ENCODE data around the gene LIMS2.

LIMS2 gene

GRCh38 chr2:127653421-127654083, 21.8 kb downstream of the LIMS2 start:
- Histone ChIP-seq H3K4me3 (ENCODE audit: low read length) (no peak overlapping the region), H3K27me3 (replicated peaks; ENCODE audit: control insufficient read depth, insufficient read depth, low read length) (no peaks in the 10 kb centered on the region), H3K36me3 (ENCODE audit: control insufficient read depth, insufficient read depth, low read length, severe bottlenecking) (peaks cover 4% of the 10 kb centered on the region), H3K4me1 (ENCODE audit: control insufficient read depth, insufficient read depth, low read length) (peaks cover 6% of the 10 kb centered on the region), H3K9me3 (ENCODE audit: control insufficient read depth, low read length) (no peaks in the 10 kb centered on the region), H3K9ac (ENCODE audit: low read length) (no peak overlapping the region)
- DNase-seq (ENCODE audit: low read depth), result no peak

GRCh38 chr2:127652786-127653357, 22.5 kb downstream of the LIMS2 start:
- Histone ChIP-seq H3K4me1 (ENCODE audit: control insufficient read depth, insufficient read depth, low read length) (peaks cover 6% of the 10 kb centered on the region), H3K36me3 (ENCODE audit: control insufficient read depth, insufficient read depth, low read length, severe bottlenecking) (peaks cover 4% of the 10 kb centered on the region), H3K27me3 (replicated peaks; ENCODE audit: control insufficient read depth, insufficient read depth, low read length) (no peaks in the 10 kb centered on the region), H3K9me3 (ENCODE audit: control insufficient read depth, low read length) (no peaks in the 10 kb centered on the region), H3K4me3 (ENCODE audit: low read length) (no peak overlapping the region), H3K9ac (ENCODE audit: low read length) (no peak overlapping the region)
- no peak for DNase-seq (ENCODE audit: low read depth)

- no peak overlapping the region for H3K4me3 ChIP-seq (ENCODE audit: low read length)
- peaks cover 9% of the 10 kb centered on the region for H3K4me1 ChIP-seq (ENCODE audit: control insufficient read depth, insufficient read depth, low read length)
- no peaks in the 10 kb centered on the region for H3K9me3 ChIP-seq (ENCODE audit: control insufficient read depth, low read length)
- H3K9ac ChIP-seq (ENCODE audit: low read length), result no peak overlapping the region
- H3K27me3 ChIP-seq (replicated peaks; ENCODE audit: control insufficient read depth, insufficient read depth, low read length), result no peaks in the 10 kb centered on the region
- peaks cover 4% of the 10 kb centered on the region for H3K36me3 ChIP-seq (ENCODE audit: control insufficient read depth, insufficient read depth, low read length, severe bottlenecking)
- DNase-seq (ENCODE audit: low read depth), result no peak
Observed at GRCh38 chr2:127651971-127652550, 23.3 kb downstream of the LIMS2 start.

- Histone ChIP-seq H3K36me3 (ENCODE audit: control insufficient read depth, insufficient read depth, low read length, severe bottlenecking) (peaks cover 4% of the 10 kb centered on the region), H3K4me3 (ENCODE audit: low read length) (no peak overlapping the region), H3K9me3 (ENCODE audit: control insufficient read depth, low read length) (no peaks in the 10 kb centered on the region), H3K27me3 (replicated peaks; ENCODE audit: control insufficient read depth, insufficient read depth, low read length) (no peaks in the 10 kb centered on the region), H3K4me1 (ENCODE audit: control insufficient read depth, insufficient read depth, low read length) (peaks cover 14% of the 10 kb centered on the region), H3K9ac (ENCODE audit: low read length) (no peak overlapping the region)
- DNase-seq (ENCODE audit: low read depth), result no peak
Observed at GRCh38 chr2:127651381-127651809, 23.9 kb downstream of the LIMS2 start.

GRCh38 chr2:127650785-127651380, 24.4 kb downstream of the LIMS2 start:
- H3K4me3 ChIP-seq (ENCODE audit: low read length), result no peak overlapping the region
- no peak for DNase-seq (ENCODE audit: low read depth)
- H3K9ac ChIP-seq (ENCODE audit: low read length), result no peak overlapping the region
- peaks cover 14% of the 10 kb centered on the region for H3K4me1 ChIP-seq (ENCODE audit: control insufficient read depth, insufficient read depth, low read length)
- H3K36me3 ChIP-seq (ENCODE audit: control insufficient read depth, insufficient read depth, low read length, severe bottlenecking), result peaks cover 4% of the 10 kb centered on the region
- H3K9me3 ChIP-seq (ENCODE audit: control insufficient read depth, low read length), result no peaks in the 10 kb centered on the region
- H3K27me3 ChIP-seq (replicated peaks; ENCODE audit: control insufficient read depth, insufficient read depth, low read length), result no peaks in the 10 kb centered on the region

- no peak for DNase-seq (ENCODE audit: low read depth)
- H3K4me3 ChIP-seq (ENCODE audit: low read length), result no peak overlapping the region
- H3K9me3 ChIP-seq (ENCODE audit: control insufficient read depth, low read length), result no peaks in the 10 kb centered on the region
- peaks cover 14% of the 10 kb centered on the region for H3K4me1 ChIP-seq (ENCODE audit: control insufficient read depth, insufficient read depth, low read length)
- no peak overlapping the region for H3K9ac ChIP-seq (ENCODE audit: low read length)
- no peaks in the 10 kb centered on the region for H3K27me3 ChIP-seq (replicated peaks; ENCODE audit: control insufficient read depth, insufficient read depth, low read length)
- peaks cover 4% of the 10 kb centered on the region for H3K36me3 ChIP-seq (ENCODE audit: control insufficient read depth, insufficient read depth, low read length, severe bottlenecking)
Observed at GRCh38 chr2:127650041-127650784, 25.1 kb downstream of the LIMS2 start.

GRCh38 chr2:127649684-127650040, 25.7 kb downstream of the LIMS2 start:
- Histone ChIP-seq H3K36me3 (ENCODE audit: control insufficient read depth, insufficient read depth, low read length, severe bottlenecking) (peaks cover 3% of the 10 kb centered on the region), H3K27me3 (replicated peaks; ENCODE audit: control insufficient read depth, insufficient read depth, low read length) (no peaks in the 10 kb centered on the region), H3K9me3 (ENCODE audit: control insufficient read depth, low read length) (no peaks in the 10 kb centered on the region), H3K9ac (ENCODE audit: low read length) (peak overlapping the region; percentile 60), H3K4me1 (ENCODE audit: control insufficient read depth, insufficient read depth, low read length) (peaks cover 14% of the 10 kb centered on the region), H3K4me3 (ENCODE audit: low read length) (no peak overlapping the region)
- peak; percentile 96 for DNase-seq (ENCODE audit: low read depth)

- DNase-seq (ENCODE audit: low read depth), result no peak
- H3K4me1 ChIP-seq (ENCODE audit: control insufficient read depth, insufficient read depth, low read length), result peaks cover 14% of the 10 kb centered on the region
- peak overlapping the region; percentile 60 for H3K9ac ChIP-seq (ENCODE audit: low read length)
- no peaks in the 10 kb centered on the region for H3K9me3 ChIP-seq (ENCODE audit: control insufficient read depth, low read length)
- no peaks in the 10 kb centered on the region for H3K27me3 ChIP-seq (replicated peaks; ENCODE audit: control insufficient read depth, insufficient read depth, low read length)
- no peak overlapping the region for H3K4me3 ChIP-seq (ENCODE audit: low read length)
- no peaks in the 10 kb centered on the region for H3K36me3 ChIP-seq (ENCODE audit: control insufficient read depth, insufficient read depth, low read length, severe bottlenecking)
Observed at GRCh38 chr2:127649100-127649611, 26.2 kb downstream of the LIMS2 start.

GRCh38 chr2:127648321-127648720, 27.0 kb downstream of the LIMS2 start:
- Histone ChIP-seq H3K9ac (ENCODE audit: low read length) (no peak overlapping the region), H3K4me3 (ENCODE audit: low read length) (no peak overlapping the region), H3K9me3 (ENCODE audit: control insufficient read depth, low read length) (no peaks in the 10 kb centered on the region), H3K4me1 (ENCODE audit: control insufficient read depth, insufficient read depth, low read length) (peaks cover 14% of the 10 kb centered on the region), H3K36me3 (ENCODE audit: control insufficient read depth, insufficient read depth, low read length, severe bottlenecking) (no peaks in the 10 kb centered on the region), H3K27me3 (replicated peaks; ENCODE audit: control insufficient read depth, insufficient read depth, low read length) (no peaks in the 10 kb centered on the region)
- DNase-seq (ENCODE audit: low read depth), result no peak

- no peak overlapping the region for H3K9ac ChIP-seq (ENCODE audit: low read length)
- no peaks in the 10 kb centered on the region for H3K36me3 ChIP-seq (ENCODE audit: control insufficient read depth, insufficient read depth, low read length, severe bottlenecking)
- no peak overlapping the region for H3K4me3 ChIP-seq (ENCODE audit: low read length)
- peak; percentile 34 for DNase-seq (ENCODE audit: low read depth)
- H3K9me3 ChIP-seq (ENCODE audit: control insufficient read depth, low read length), result no peaks in the 10 kb centered on the region
- H3K27me3 ChIP-seq (replicated peaks; ENCODE audit: control insufficient read depth, insufficient read depth, low read length), result no peaks in the 10 kb centered on the region
- peaks cover 14% of the 10 kb centered on the region for H3K4me1 ChIP-seq (ENCODE audit: control insufficient read depth, insufficient read depth, low read length)
Observed at GRCh38 chr2:127647242-127648190, 27.8 kb downstream of the LIMS2 start.

All from adipocyte (in vitro differentiated cells).